Osteocyte (in vitro differentiated cells): ENCODE measurements around the gene CWC15. TPM values are rescaled to one million over a fixed set of nuclear protein-coding genes. Genes with fewer than 3 reads are reported as not detected.
A peak's percentile ranks its signal among the peaks of the same experiment; 100 is the strongest.

ENCODE experiments used
- DNase-seq: peaks from one replicate; pipeline ENCODE4 v3.0.0; 2021; ENCODE audit warnings: mixed read lengths; ENCODE audit not compliant: unreplicated experiment; ENCODE audit errors: extremely low spot score
- H3K27ac Mint-ChIP-seq: one replicate; pipeline ENCODE4 v1.8.0; 2021; ENCODE audit warnings: mild to moderate bottlenecking, mixed read lengths; ENCODE audit not compliant: unreplicated experiment
- H3K27me3 Mint-ChIP-seq: one replicate; pipeline ENCODE4 v1.8.0; 2021; ENCODE audit warnings: mixed read lengths; ENCODE audit not compliant: unreplicated experiment
- H3K36me3 Mint-ChIP-seq: one replicate; pipeline ENCODE4 v1.8.0; 2021; ENCODE audit warnings: mixed read lengths; ENCODE audit not compliant: unreplicated experiment
- H3K4me1 Mint-ChIP-seq: one replicate; pipeline ENCODE4 v1.8.0; 2021; ENCODE audit warnings: mixed read lengths; ENCODE audit not compliant: unreplicated experiment
- H3K4me3 Mint-ChIP-seq: one replicate; pipeline ENCODE4 v1.8.0; 2021; ENCODE audit warnings: mild to moderate bottlenecking, moderate library complexity, mixed read lengths; ENCODE audit not compliant: unreplicated experiment
- H3K9me3 Mint-ChIP-seq: one replicate; pipeline ENCODE4 v1.8.0; 2021; ENCODE audit warnings: mixed read lengths; ENCODE audit not compliant: unreplicated experiment
- total RNA-seq: library from RNA; stranded (reverse); gene quantifications from 2 replicates; pipeline ENCODE4 v1.2.1, GENCODE V29; 2021
- TF ChIP-seq, protein P1 (sequence below): fragments of 200-600 bp; sonication (generic); IDR thresholded peaks from 2 replicates; pipeline ENCODE4 v1.5.0; 2021; ENCODE audit warnings: antibody characterized with exemption, mild to moderate bottlenecking, moderate library complexity

CWC15 gene
- total RNA-seq, 1 donor from 2014 or later: 58.9 TPM

DNA sequence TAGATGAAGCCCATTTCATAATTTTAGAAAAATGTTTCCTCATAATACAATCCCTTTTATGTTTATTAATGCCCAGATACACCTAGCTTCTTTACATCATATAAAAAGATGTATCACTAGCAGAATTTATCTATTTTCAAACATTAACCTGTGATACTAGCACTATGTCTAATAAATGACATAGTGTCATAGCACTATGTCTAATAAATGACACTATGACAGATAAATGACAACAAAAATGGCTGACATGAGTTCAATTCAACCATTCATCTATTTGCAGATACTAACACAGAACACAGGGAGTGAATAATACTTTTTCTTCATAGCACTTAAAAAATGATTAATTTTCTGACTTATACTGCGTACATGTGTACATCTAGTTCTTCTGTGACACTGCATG lies 32.3 kb upstream of the CWC15 start:
- no peak for DNase-seq
- H3K27me3 Mint-ChIP-seq: peaks cover 43% of the 10 kb centered on the region
- H3K36me3 Mint-ChIP-seq: no peaks in the 10 kb centered on the region
- no peak overlapping the region for H3K4me3 Mint-ChIP-seq
- no peak overlapping the region for H3K27ac Mint-ChIP-seq
- peaks cover 5% of the 10 kb centered on the region for H3K4me1 Mint-ChIP-seq
- H3K9me3 Mint-ChIP-seq: peaks cover 10% of the 10 kb centered on the region
- TF ChIP-seq, protein P1, sequence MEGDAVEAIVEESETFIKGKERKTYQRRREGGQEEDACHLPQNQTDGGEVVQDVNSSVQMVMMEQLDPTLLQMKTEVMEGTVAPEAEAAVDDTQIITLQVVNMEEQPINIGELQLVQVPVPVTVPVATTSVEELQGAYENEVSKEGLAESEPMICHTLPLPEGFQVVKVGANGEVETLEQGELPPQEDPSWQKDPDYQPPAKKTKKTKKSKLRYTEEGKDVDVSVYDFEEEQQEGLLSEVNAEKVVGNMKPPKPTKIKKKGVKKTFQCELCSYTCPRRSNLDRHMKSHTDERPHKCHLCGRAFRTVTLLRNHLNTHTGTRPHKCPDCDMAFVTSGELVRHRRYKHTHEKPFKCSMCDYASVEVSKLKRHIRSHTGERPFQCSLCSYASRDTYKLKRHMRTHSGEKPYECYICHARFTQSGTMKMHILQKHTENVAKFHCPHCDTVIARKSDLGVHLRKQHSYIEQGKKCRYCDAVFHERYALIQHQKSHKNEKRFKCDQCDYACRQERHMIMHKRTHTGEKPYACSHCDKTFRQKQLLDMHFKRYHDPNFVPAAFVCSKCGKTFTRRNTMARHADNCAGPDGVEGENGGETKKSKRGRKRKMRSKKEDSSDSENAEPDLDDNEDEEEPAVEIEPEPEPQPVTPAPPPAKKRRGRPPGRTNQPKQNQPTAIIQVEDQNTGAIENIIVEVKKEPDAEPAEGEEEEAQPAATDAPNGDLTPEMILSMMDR: no peak

- peaks cover 5% of the 10 kb centered on the region for H3K4me1 Mint-ChIP-seq
- peaks cover 25% of the 10 kb centered on the region for H3K27me3 Mint-ChIP-seq
- no peaks in the 10 kb centered on the region for H3K36me3 Mint-ChIP-seq
- no peak overlapping the region for H3K27ac Mint-ChIP-seq
- TF ChIP-seq, protein P1: no peak
- H3K9me3 Mint-ChIP-seq: peaks cover 10% of the 10 kb centered on the region
- H3K4me3 Mint-ChIP-seq: no peak overlapping the region
- DNase-seq: no peak
Observed at GRCh38 chr11:95003716-95004115, 30.4 kb upstream of the CWC15 start.

DNA sequence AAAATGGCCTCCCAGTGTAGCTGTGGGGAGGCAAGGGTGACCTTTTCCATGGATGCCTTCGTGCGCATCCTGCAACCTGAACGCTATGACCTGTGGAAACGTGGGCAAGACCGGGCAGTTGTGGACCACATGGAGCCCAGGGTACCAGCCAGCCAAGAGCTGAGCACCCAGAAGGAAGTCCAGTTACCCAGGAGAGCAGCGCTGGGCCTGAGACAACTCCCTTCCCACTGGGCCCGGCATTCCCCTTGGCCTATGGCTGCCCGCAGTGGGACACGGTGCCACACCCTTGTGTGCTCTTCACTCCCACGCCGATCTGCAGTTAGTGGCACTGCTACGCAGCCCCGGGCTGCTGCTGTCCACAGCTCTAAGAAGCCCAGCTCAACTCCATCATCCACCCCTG lies 24.9 kb upstream of the CWC15 start:
- no peaks in the 10 kb centered on the region for H3K9me3 Mint-ChIP-seq
- TF ChIP-seq, protein P1: no peak
- no peak for DNase-seq
- no peaks in the 10 kb centered on the region for H3K27me3 Mint-ChIP-seq
- H3K4me3 Mint-ChIP-seq: no peak overlapping the region
- H3K36me3 Mint-ChIP-seq: no peaks in the 10 kb centered on the region
- no peaks in the 10 kb centered on the region for H3K4me1 Mint-ChIP-seq
- peak overlapping the region; percentile 5 for H3K27ac Mint-ChIP-seq

DNA sequence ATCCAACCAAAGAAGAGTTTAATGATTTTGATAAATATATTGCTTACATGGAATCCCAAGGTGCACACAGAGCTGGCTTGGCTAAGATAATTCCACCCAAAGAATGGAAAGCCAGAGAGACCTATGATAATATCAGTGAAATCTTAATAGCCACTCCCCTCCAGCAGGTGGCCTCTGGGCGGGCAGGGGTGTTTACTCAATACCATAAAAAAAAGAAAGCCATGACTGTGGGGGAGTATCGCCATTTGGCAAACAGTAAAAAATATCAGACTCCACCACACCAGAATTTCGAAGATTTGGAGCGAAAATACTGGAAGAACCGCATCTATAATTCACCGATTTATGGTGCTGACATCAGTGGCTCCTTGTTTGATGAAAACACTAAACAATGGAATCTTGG lies 24.1 kb upstream of the CWC15 start:
- DNase-seq: no peak
- TF ChIP-seq, protein P1: peak; percentile 26
- Mint-ChIP-seq H3K4me1 (no peaks in the 10 kb centered on the region), H3K4me3 (no peak overlapping the region), H3K36me3 (no peaks in the 10 kb centered on the region), H3K27ac (no peak overlapping the region), H3K9me3 (no peaks in the 10 kb centered on the region), H3K27me3 (no peaks in the 10 kb centered on the region)

GRCh38 chr11:94993400-94993943 lies 20.1 kb upstream of the CWC15 start:
- Mint-ChIP-seq H3K36me3 (no peaks in the 10 kb centered on the region), H3K27me3 (peaks cover 25% of the 10 kb centered on the region), H3K9me3 (no peaks in the 10 kb centered on the region), H3K4me1 (no peaks in the 10 kb centered on the region), H3K27ac (no peak overlapping the region), H3K4me3 (no peak overlapping the region)
- TF ChIP-seq, protein P1: no peak
- DNase-seq: no peak
